HEK293 (cell line): ENCODE measurements around the gene CCDC85C.

Experiments used
- EGR2 ChIP-seq: fragments of 450-650 bp; formaldehyde crosslinking; IDR thresholded peaks from 2 replicates; pipeline ENCODE4 v1.5.1; 2016; ENCODE audit warnings: low read depth, missing biosample characterization, missing genetic modification characterization
- HIC1 ChIP-seq: fragments of 450-650 bp; formaldehyde crosslinking; IDR thresholded peaks from 2 replicates; pipeline ENCODE4 v1.5.1; 2016; ENCODE audit warnings: missing biosample characterization, missing genetic modification characterization
- HOXA7 ChIP-seq: sonication (generic); formaldehyde crosslinking; IDR thresholded peaks from 2 replicates; pipeline ENCODE4 v1.8.1; 2022; ENCODE audit warnings: missing genetic modification reagents, borderline replicate concordance
- HOXD13 ChIP-seq: sonication (generic); formaldehyde crosslinking; IDR thresholded peaks from 2 replicates; pipeline ENCODE4 v1.8.0; 2022; ENCODE audit warnings: missing genetic modification reagents, borderline replicate concordance
- ZBTB26 ChIP-seq: fragments of 450-650 bp; formaldehyde crosslinking; optimal IDR thresholded peaks from 2 replicates; pipeline ENCODE3; 2016; ENCODE audit warnings: missing biosample characterization, mild to moderate bottlenecking, missing genetic modification characterization
- ZBTB48 ChIP-seq: fragments of 450-650 bp; formaldehyde crosslinking; IDR thresholded peaks from 2 replicates; pipeline ENCODE4 v1.5.1; 2016; ENCODE audit warnings: missing biosample characterization, missing genetic modification characterization
- ZFHX2 ChIP-seq: fragments of 450-650 bp; formaldehyde crosslinking; conservative IDR thresholded peaks from 2 replicates; pipeline ENCODE4 v1.5.1; 2016; ENCODE audit warnings: missing biosample characterization, missing genetic modification characterization
- ZFP41 ChIP-seq: fragments of 450-650 bp; formaldehyde crosslinking; IDR thresholded peaks from 2 replicates; pipeline ENCODE4 v1.5.1; 2016; ENCODE audit warnings: missing biosample characterization, missing genetic modification characterization, borderline replicate concordance
- ZNF148 ChIP-seq: fragments of 450-650 bp; formaldehyde crosslinking; IDR thresholded peaks from 2 replicates; pipeline ENCODE4 v1.5.0; 2017; ENCODE audit warnings: missing biosample characterization, missing genetic modification characterization, borderline replicate concordance
- ZNF18 ChIP-seq: fragments of 450-650 bp; formaldehyde crosslinking; IDR thresholded peaks from 2 replicates; pipeline ENCODE4 v1.5.1; 2016; ENCODE audit warnings: missing biosample characterization, missing genetic modification characterization
- ZNF19 ChIP-seq: fragments of 450-650 bp; formaldehyde crosslinking; IDR thresholded peaks from 2 replicates; pipeline ENCODE4; 2016; ENCODE audit warnings: missing biosample characterization, missing genetic modification characterization, low read depth
- ZNF211 ChIP-seq: fragments of 450-650 bp; formaldehyde crosslinking; IDR thresholded peaks from 2 replicates; pipeline ENCODE4 v1.5.1; 2016; ENCODE audit warnings: low read depth, missing biosample characterization, missing genetic modification characterization
- ZNF341 ChIP-seq: fragments of 450-650 bp; formaldehyde crosslinking; IDR thresholded peaks from 2 replicates; pipeline ENCODE4; 2016; ENCODE audit warnings: low read depth, missing biosample characterization, missing genetic modification characterization
- ZNF366 ChIP-seq: fragments of 450-650 bp; formaldehyde crosslinking; conservative IDR thresholded peaks from 2 replicates; pipeline ENCODE4 v1.5.1; 2016; ENCODE audit warnings: missing biosample characterization, missing genetic modification characterization
- ZNF529 ChIP-seq: fragments of 450-650 bp; formaldehyde crosslinking; IDR thresholded peaks from 2 replicates; pipeline ENCODE4 v1.5.1; 2017; ENCODE audit warnings: missing genetic modification characterization, missing biosample characterization; ENCODE audit not compliant: insufficient replicate concordance
- ZNF548 ChIP-seq: fragments of 450-650 bp; formaldehyde crosslinking; IDR thresholded peaks from 2 replicates; pipeline ENCODE4 v1.5.1; 2016; ENCODE audit warnings: missing biosample characterization, missing genetic modification characterization
- ZNF585B ChIP-seq: fragments of 450-650 bp; formaldehyde crosslinking; IDR thresholded peaks from 2 replicates; pipeline ENCODE4 v1.5.1; 2016; ENCODE audit warnings: missing biosample characterization, missing genetic modification characterization
- ZNF596 ChIP-seq: fragments of 450-650 bp; IDR thresholded peaks from 2 replicates; pipeline ENCODE4 v1.5.0; 2018; ENCODE audit warnings: missing biosample characterization, mild to moderate bottlenecking, missing genetic modification characterization, moderate library complexity
- ZNF600 ChIP-seq: fragments of 450-650 bp; formaldehyde crosslinking; IDR thresholded peaks from 2 replicates; pipeline ENCODE4 v1.5.1; 2016; ENCODE audit warnings: missing biosample characterization, missing genetic modification characterization
- ZNF645 ChIP-seq: fragments of 450-650 bp; formaldehyde crosslinking; IDR thresholded peaks from 2 replicates; pipeline ENCODE4; 2016; ENCODE audit warnings: missing biosample characterization, missing genetic modification characterization
- ZNF654 ChIP-seq: fragments of 450-650 bp; formaldehyde crosslinking; IDR thresholded peaks from 2 replicates; pipeline ENCODE4 v1.5.1; 2016; ENCODE audit warnings: low read depth, missing biosample characterization, missing genetic modification characterization
- ZNF707 ChIP-seq: fragments of 450-650 bp; formaldehyde crosslinking; IDR thresholded peaks from 2 replicates; pipeline ENCODE4 v1.5.1; 2016; ENCODE audit warnings: missing biosample characterization, missing genetic modification characterization
- ZSCAN4 ChIP-seq: fragments of 450-650 bp; formaldehyde crosslinking; IDR thresholded peaks from 2 replicates; pipeline ENCODE4 v1.5.1; 2017; ENCODE audit warnings: missing biosample characterization, missing genetic modification characterization
- TF ChIP-seq, protein P1 (sequence below): fragments of 450-650 bp; formaldehyde crosslinking; IDR thresholded peaks from 2 replicates; pipeline ENCODE4 v1.5.1; 2017; ENCODE audit warnings: missing biosample characterization, missing genetic modification characterization

The CCDC85C gene

DNA sequence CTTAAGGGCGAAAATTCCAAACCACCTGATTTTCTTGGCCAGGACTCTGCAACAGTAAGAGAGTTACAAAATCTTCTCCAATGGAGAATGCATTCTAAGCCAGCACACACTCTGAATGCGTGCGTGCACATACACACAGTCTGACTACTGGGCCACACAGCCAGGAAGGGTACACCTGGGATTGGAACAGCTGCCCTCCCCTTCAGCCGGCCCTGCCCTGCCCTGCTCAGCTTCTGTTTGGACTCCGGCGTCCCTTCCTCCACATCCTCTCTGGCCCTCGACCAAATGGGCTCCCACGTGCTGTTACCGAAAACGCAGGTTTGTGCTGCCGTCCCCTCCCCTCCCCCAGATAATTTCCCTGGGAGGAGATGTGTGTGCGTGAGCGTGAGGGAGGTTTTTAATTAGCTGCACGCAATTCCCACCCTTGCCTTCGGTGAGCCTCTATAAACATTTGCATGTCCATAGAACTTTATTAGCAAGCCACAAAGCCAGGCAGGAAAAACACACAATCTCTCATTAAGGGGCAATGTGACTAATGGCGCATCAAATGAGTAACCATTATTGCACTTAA, 79.8 kb downstream of the CCDC85C start (continued):
- TF ChIP-seq ZNF707 (tag by site-specific recombination) (no peak), ZNF585B (tag by site-specific recombination) (no peak), ZNF529 (tag by site-specific recombination) (no peak), ZNF654 (no peak), ZNF596 (tag by site-specific recombination) (no peak), HOXA7 (no peak), ZNF18 (tag by site-specific recombination) (peak; percentile 70), ZNF19 (no peak), ZNF341 (tag by site-specific recombination) (peak; percentile 72; the same call in 1 of the 2 replicates), ZBTB26 (tag by site-specific recombination) (no peak), ZFP41 (no peak), ZNF211 (tag by site-specific recombination) (no peak), HOXD13 (CRISPR knock-in tag) (no peak), ZFHX2 (peak; percentile 97), ZNF366 (no peak; the same call in 1 of the 2 replicates), ZNF600 (tag by site-specific recombination) (peak; percentile 69), ZNF148 (tag by site-specific recombination) (no peak), EGR2 (tag by site-specific recombination) (peak; percentile 96), ZBTB48 (tag by site-specific recombination) (0 out of 2 replicates have a peak, but pooled peaks have one; percentile 6), ZNF548 (tag by site-specific recombination) (no peak), ZSCAN4 (tag by site-specific recombination) (peak; percentile 54; the same call in 1 of the 2 replicates), ZNF645 (no peak), HIC1 (tag by site-specific recombination) (no peak)
- TF ChIP-seq, protein P1, sequence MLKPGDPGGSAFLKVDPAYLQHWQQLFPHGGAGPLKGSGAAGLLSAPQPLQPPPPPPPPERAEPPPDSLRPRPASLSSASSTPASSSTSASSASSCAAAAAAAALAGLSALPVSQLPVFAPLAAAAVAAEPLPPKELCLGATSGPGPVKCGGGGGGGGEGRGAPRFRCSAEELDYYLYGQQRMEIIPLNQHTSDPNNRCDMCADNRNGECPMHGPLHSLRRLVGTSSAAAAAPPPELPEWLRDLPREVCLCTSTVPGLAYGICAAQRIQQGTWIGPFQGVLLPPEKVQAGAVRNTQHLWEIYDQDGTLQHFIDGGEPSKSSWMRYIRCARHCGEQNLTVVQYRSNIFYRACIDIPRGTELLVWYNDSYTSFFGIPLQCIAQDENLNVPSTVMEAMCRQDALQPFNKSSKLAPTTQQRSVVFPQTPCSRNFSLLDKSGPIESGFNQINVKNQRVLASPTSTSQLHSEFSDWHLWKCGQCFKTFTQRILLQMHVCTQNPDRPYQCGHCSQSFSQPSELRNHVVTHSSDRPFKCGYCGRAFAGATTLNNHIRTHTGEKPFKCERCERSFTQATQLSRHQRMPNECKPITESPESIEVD, result 0 out of 2 replicates have a peak, but pooled peaks have one; percentile 30
